ENCODE data around the gene MYRIP. TPM values are rescaled to one million over a fixed set of nuclear protein-coding genes. Genes with fewer than 3 reads are reported as not detected.

MYRIP gene
- total RNA-seq, 3 donors from 2014 or later: 2.3 to 4.8 (median 2.6) TPM

GRCh38 chr3:40196966-40197365 lies 387.6 kb downstream of the MYRIP start:
- H3K27me3 ChIP-seq: no peaks in the 10 kb centered on the region
- H3K36me3 ChIP-seq: no peaks in the 10 kb centered on the region
- H3K27ac ChIP-seq: no peak overlapping the region
- no peaks in the 10 kb centered on the region for H3K9me3 ChIP-seq
- DNase-seq (ENCODE audit: low spot score in 2 of 2): no peak
- TF ChIP-seq POLR2AphosphoS5 (IDR thresholded peaks at IDR 0.05) (no peak), CTCF (IDR thresholded peaks at IDR 0.05) (no peak), POLR2A (IDR thresholded peaks at IDR 0.05) (no peak)
- no peak overlapping the region for H3K4me3 ChIP-seq
- intact Hi-C loops (cut with DNase I; ENCODE audit: low total_unique reads): no loop called here
- no peaks in the 10 kb centered on the region for H3K4me1 ChIP-seq

- Histone ChIP-seq H3K27ac (no peak overlapping the region), H3K4me1 (no peaks in the 10 kb centered on the region), H3K9me3 (no peaks in the 10 kb centered on the region), H3K27me3 (no peaks in the 10 kb centered on the region), H3K36me3 (no peaks in the 10 kb centered on the region), H3K4me3 (no peak overlapping the region)
- TF ChIP-seq CTCF (IDR thresholded peaks at IDR 0.05) (no peak), POLR2AphosphoS5 (IDR thresholded peaks at IDR 0.05) (no peak), POLR2A (IDR thresholded peaks at IDR 0.05) (no peak)
- intact Hi-C loops (cut with DNase I; ENCODE audit: low total_unique reads): no loop called here
- DNase-seq (ENCODE audit: low spot score in 2 of 2): no peak
Observed at GRCh38 chr3:40200692-40201316, 391.4 kb downstream of the MYRIP start.

- Histone ChIP-seq H3K4me1 (no peaks in the 10 kb centered on the region), H3K27me3 (no peaks in the 10 kb centered on the region), H3K36me3 (no peaks in the 10 kb centered on the region), H3K27ac (no peak overlapping the region), H3K4me3 (no peak overlapping the region), H3K9me3 (no peaks in the 10 kb centered on the region)
- intact Hi-C loops (cut with DNase I; ENCODE audit: low total_unique reads): no loop called here
- no peak for TF ChIP-seq POLR2AphosphoS5 (IDR thresholded peaks at IDR 0.05)
- TF ChIP-seq POLR2A (IDR thresholded peaks at IDR 0.05): no peak
- TF ChIP-seq CTCF (IDR thresholded peaks at IDR 0.05): no peak
- no peak for DNase-seq (ENCODE audit: low spot score in 2 of 2)
Observed at GRCh38 chr3:40201770-40202169, 392.4 kb downstream of the MYRIP start.

GRCh38 chr3:40206522-40206921 lies 397.1 kb downstream of the MYRIP start:
- DNase-seq (ENCODE audit: low spot score in 2 of 2): no peak
- H3K9me3 ChIP-seq: no peaks in the 10 kb centered on the region
- no peaks in the 10 kb centered on the region for H3K4me1 ChIP-seq
- H3K27ac ChIP-seq: no peak overlapping the region
- H3K4me3 ChIP-seq: no peak overlapping the region
- TF ChIP-seq POLR2A (IDR thresholded peaks at IDR 0.05) (no peak), CTCF (IDR thresholded peaks at IDR 0.05) (no peak), POLR2AphosphoS5 (IDR thresholded peaks at IDR 0.05) (no peak)
- H3K36me3 ChIP-seq: no peaks in the 10 kb centered on the region
- intact Hi-C loops (cut with DNase I; ENCODE audit: low total_unique reads): no loop called here
- H3K27me3 ChIP-seq: no peaks in the 10 kb centered on the region

- DNase-seq (ENCODE audit: low spot score in 2 of 2): no peak
- intact Hi-C loops (cut with DNase I; ENCODE audit: low total_unique reads): no loop called here
- Histone ChIP-seq H3K4me3 (no peak overlapping the region), H3K4me1 (no peaks in the 10 kb centered on the region), H3K27me3 (no peaks in the 10 kb centered on the region), H3K36me3 (no peaks in the 10 kb centered on the region), H3K9me3 (no peaks in the 10 kb centered on the region), H3K27ac (no peak overlapping the region)
- TF ChIP-seq CTCF (IDR thresholded peaks at IDR 0.05): no peak
- TF ChIP-seq POLR2AphosphoS5 (IDR thresholded peaks at IDR 0.05): no peak
Observed at GRCh38 chr3:40207796-40208195, 398.4 kb downstream of the MYRIP start.
